GM19099 (cell line): ENCODE results near the gene SDK1.

Experiments
- POLR2A ChIP-seq: IDR thresholded peaks from 3 replicates; pipeline ENCODE4 v1.6.1; 2011; ENCODE audit warnings: low read depth; ENCODE audit not compliant: insufficient read length; ENCODE audit errors: extremely low read depth

The SDK1 gene

GRCh38 chr7:3436746-3437145 lies 135.7 kb downstream of the SDK1 start:
- no peak for TF ChIP-seq POLR2A

- TF ChIP-seq POLR2A = no peak
Observed at GRCh38 chr7:3437467-3437866, 136.4 kb downstream of the SDK1 start.

DNA sequence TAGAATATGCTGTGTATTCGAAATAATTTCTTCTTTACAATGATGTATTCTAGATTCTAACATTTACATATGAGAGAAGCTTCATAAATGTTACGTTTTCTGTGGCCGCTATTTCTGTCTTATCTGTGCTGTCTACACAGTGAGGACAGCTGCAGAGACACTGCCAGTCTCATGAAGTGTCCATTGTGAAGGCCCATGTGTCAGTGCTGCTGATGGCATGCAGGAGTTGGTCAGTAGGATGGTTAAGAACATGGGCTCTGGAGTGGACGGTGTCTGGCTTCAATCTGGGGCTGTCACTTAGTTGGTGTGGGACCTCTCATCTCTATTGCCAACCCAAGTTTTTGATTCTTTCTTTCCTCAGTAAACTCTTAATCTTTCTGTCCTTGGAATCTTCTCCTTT lies 137.3 kb downstream of the SDK1 start:
- TF ChIP-seq POLR2A = no peak

GRCh38 chr7:3439333-3440030 lies 138.4 kb downstream of the SDK1 start:
- TF ChIP-seq POLR2A = no peak

DNA sequence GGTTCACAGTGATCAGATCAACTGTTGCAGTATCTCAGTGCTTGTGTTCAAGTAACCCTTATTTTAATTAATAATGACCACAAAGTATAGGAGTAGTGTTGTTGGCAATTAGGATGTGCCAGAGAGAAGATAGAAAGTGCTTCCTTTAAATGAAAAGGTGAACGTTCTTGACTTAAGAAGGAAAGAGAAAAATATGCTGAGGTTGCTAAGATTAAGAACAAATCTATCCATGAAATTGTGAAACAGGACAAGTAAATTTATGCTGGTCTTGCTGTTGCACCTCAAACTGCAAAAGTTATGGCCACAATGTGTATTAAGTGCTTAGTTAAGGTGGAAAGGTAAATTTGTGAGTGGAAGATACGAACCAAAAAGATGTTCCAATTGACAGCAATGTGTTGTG lies 139.5 kb downstream of the SDK1 start:
- no peak for TF ChIP-seq POLR2A

DNA sequence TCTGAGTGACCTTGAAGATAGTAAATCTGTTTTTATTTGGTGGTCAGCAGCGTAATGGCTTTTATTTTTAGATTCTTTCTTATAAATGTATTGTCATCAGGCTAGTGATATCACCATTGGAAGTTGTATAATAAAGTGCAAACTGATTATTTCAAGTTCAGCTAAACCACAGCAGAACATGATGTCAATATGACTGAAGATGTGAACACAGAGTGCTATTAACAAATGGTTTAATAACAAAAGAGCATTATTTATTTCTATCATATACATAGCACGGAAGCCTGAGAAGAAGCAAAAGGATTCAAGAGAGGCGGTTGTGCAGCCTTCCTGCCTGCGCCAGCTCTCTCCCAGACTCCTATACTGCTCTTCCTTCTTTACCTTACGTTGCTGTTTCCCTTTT lies 142.7 kb downstream of the SDK1 start:
- TF ChIP-seq POLR2A = no peak

DNA sequence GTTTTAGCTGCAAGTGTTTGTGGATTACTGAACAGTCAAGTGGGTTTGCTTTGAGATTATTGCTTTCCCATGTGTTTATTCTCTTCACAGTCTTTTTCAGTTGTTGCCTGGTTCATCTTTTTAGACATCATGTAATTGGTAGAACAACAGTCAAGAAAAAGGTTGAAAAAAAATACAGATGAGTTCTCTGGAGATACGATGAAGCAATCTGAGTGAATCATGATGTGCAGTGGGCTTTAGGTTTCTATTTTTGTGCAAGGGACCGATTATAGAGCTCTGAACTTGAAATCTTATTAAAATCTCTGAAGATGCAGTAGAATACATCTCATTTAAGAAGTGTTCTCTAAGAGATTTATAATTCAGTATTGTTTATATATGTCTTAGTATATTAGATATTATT lies 145.7 kb downstream of the SDK1 start:
- TF ChIP-seq POLR2A = no peak

DNA sequence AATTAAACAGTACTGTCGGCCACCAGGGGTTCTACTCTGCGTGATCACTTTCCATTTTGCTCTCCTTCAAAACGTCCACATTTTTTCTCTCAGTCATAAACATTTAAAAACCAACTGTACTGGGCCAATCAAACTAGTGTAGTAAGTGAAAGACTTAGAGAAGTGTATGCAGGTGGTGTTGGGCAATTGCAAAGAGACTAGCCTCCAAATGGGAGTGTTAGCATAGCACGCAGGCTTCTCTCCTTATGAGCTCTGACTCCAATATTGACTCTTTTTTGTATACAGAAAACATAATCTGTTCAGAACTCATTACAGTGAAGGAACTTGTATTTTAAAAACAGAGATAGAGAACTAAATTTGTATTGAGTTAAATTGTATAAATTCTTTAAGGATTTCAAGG lies 150.6 kb downstream of the SDK1 start:
- no peak for TF ChIP-seq POLR2A

- TF ChIP-seq POLR2A = no peak
Observed at GRCh38 chr7:3453398-3453797, 152.3 kb downstream of the SDK1 start.

DNA sequence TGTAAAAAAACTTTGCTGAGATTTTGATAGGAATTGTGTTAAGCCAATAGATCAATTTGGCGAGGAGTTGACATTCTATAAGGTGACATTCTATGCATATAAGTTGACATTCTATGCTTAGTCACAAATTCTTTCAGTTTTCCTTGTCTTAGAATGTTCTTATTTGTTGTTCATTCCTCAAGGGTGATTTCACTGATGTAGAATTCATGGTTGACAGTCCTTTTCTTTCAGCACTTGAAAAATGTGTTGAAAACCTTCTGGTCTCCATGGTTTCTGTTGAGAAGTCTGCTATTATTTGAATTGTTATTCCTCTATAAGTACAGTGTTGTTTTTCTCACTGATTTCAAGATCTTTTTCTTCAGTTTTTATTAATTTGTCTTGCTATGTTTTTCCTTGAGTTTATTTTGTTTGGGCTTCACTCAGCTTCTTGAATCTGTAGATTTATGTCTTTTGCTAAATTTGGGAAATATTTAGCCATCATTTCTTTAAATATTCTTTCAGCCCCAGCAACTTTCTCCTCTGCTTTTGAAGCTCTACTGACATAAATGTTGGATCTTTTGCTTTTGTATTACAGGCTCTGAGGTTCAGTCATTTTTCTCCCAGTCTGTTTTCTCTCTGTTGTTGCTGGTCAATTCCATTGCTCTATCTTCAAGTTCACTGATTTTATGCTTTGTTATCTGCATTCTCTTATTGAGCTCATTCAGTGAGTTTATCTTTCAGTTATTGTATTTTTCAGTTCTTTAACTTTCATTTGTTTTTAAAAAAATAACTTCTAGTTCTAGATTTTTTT lies 154.9 kb downstream of the SDK1 start:
- no peak for TF ChIP-seq POLR2A

DNA sequence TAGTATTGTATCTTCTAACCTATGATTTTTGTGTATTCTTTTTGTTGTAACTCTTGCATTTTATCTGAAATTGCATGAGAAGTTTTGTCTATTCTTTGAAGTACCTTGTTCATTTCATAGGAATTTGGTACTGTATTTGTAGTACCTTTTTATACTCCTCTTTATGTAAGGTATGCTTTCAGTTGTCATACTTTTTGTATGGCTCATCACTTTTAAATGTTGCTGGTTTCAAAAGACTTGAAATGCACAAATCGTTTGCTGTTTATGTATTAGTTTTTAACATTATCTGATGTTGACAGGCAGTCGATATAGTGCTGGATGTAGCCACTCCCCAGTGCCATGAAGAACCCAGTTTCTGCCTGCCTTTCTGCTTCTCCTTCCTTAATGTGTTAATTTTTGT lies 158.1 kb downstream of the SDK1 start:
- TF ChIP-seq POLR2A = no peak

DNA sequence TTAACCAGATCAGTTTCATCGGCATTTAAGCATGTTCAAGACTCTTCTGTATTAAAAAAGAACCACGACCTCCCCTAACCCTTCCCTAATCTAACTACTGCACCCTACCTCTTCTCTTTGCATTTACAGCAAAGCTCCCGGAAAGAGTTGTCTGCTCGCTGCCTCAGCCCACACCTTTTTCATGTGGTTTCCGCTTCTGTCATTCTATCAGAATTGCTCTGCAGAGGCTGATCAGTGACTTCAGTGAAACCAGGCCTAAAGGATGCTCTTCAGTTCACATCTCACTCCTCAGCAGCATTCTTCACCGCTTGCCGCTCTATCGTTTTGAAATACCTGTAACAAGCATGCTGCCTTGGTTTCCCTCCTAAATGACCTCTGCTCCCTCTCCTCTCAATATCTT lies 160.9 kb downstream of the SDK1 start:
- no peak for TF ChIP-seq POLR2A

GRCh38 chr7:3463696-3464095 lies 162.6 kb downstream of the SDK1 start:
- TF ChIP-seq POLR2A = no peak

DNA sequence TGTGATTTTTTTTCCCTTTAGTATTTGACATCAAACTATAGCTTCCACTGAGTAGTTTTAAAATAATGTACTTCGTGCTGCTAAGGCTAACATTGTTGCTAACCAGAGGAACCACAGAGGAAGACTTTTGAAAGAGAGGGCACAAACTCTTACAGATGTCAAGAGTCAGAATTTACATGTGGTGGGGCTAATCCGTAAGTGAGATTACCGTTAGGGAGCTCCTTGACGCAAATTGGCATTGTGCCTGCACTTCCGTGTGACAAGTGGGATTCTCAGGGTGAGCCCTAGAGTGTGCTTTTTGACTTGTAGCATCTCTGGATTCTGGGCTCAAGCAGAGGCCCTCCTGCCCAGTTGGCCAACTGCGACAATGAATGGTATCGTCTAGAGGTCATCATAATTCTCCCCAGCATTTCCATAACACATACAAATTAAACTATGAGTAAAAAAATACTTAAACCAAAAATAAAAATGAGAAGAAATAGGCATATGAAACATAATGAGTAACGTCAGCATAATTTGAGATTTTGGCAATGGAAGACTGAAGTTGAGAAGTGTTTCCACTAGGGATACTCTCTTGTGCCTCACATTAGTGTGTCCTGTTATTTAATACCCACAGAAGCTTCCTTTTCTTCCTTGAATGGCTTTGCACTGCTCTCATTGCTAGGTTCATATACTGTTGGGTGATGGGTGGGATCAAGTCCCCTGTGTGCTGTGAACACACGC lies 164.0 kb downstream of the SDK1 start:
- no peak for TF ChIP-seq POLR2A

DNA sequence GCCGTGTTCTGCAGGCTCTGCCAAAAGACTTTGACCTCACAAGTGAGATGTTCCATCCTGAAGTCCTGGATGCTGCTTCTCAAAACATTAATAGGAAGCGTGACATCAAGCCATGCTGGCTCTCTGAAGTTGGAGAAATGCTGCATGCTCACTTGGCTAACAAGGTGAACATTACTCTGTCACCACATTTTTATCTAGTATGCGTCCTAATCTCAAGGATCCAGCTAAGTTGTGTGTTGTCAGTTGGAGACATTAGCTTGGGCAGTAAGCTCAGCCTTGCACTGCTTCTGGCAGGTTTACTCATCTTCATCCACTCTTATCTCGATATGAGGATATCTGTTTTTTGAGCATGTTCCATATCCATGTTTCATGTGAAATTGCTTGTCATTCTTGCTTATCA lies 165.2 kb downstream of the SDK1 start:
- no peak for TF ChIP-seq POLR2A

- no peak for TF ChIP-seq POLR2A
Observed at GRCh38 chr7:3469641-3470040, 168.6 kb downstream of the SDK1 start.
